ENCODE data around the gene CFAP97D1. TPM values are rescaled to one million over a fixed set of nuclear protein-coding genes. Genes with fewer than 3 reads are reported as not detected.

CFAP97D1 gene
- total RNA-seq: under 0.01 TPM in 2 replicates

GRCh38 chr17:43780135-43780534 lies at the start of gene CFAP97D1:
TSS of gene CFAP97D1 (plus strand) at chr17:43780435. CDS start at chr17:43780463, 28 bp downstream.

DNA sequence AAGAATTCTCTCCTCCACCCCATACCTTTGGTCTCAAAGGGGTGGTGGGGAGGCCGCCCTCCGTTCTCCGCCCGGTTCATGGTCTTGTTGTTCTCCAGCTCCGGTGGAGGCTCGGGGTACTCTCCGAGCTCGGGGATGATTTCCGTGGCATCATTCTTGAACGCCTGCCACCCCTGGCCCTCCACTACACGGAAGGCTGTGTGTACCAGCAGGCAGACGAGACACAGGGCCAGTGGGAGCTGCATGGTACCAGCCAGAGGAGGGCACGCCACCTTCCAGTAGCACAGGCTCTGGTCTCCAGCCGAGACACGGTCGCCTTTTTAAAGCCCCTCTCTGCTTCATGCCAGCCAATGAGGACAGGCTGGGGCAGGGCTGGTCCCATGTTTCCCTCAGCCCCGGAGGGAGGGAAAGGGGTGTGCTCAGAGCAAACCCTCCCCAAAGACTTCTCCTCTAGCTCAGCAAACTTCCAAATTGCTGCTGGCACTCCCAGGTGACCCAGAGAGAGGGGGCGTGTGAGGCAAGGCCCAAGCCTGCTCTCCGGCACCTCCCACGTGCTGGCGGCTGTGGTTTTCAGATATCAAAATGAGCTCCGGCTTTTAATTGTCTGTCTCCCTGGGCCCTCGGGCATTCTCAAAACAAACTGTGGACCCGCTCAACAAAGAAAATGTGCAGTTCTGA lies 21.6 kb upstream of the CFAP97D1 start, which contains the start of gene SOST:
SOST (minus strand) TSS at position 295 of the 678 bp plus-strand sequence; CDS start at position 245, 50 bp downstream.

GRCh38 chr17:43778337-43779144 lies 1.7 kb upstream of the CFAP97D1 start, which contains the start of gene DUSP3:
TSS of gene DUSP3 (minus strand) at chr17:43778977. CDS start at chr17:43778924, 53 bp downstream.

GRCh38 chr17:43832976-43833829 lies 53.0 kb downstream of the CFAP97D1 start, which contains the start of gene MPP3:
TSS of gene MPP3 (minus strand) at chr17:43833146. CDS start at chr17:43831906, 1,240 bp downstream.

Other genes starting within 250 kb of the CFAP97D1 start
- gene ETV4, start 234.1 kb upstream of the CFAP97D1 start, total RNA-seq: 1.1 and 3.6 TPM in 2 replicates
- 2.8 TPM in 1 of 2 replicates, not detected in the other for gene MEOX1, start 118.5 kb upstream of the CFAP97D1 start, total RNA-seq
- 10.9 and 20.0 TPM in 2 replicates for gene SOST, start 21.6 kb upstream of the CFAP97D1 start, total RNA-seq
- gene DUSP3, start 1.5 kb upstream of the CFAP97D1 start, total RNA-seq: 52.0 and 73.6 TPM in 2 replicates
- gene MPP3, start 52.7 kb downstream of the CFAP97D1 start, total RNA-seq: 9.2 and 11.6 TPM in 2 replicates
- not detected in 2 replicates for gene CD300LG, start 66.7 kb downstream of the CFAP97D1 start, total RNA-seq
- 2.9 and 4.5 TPM in 2 replicates for gene MPP2, start 127.1 kb downstream of the CFAP97D1 start, total RNA-seq
- gene PPY, start 162.0 kb downstream of the CFAP97D1 start, total RNA-seq: not detected in 2 replicates
- gene PYY, start 173.5 kb downstream of the CFAP97D1 start, total RNA-seq: not detected in 2 replicates
- 0.96 and 2.5 TPM in 2 replicates for gene NAGS, start 224.2 kb downstream of the CFAP97D1 start, total RNA-seq
- 69.4 and 95.0 TPM in 2 replicates for gene TMEM101, start 234.5 kb downstream of the CFAP97D1 start, total RNA-seq

Measured in regular cardiac myocyte (primary cell).